Fibroblast of skin of right biceps (primary cell): ENCODE measurements around the gene USP47.

Source experiments
- DNase-seq: peaks from one replicate; pipeline ENCODE4 v3.0.0-alpha.2; 2013

The USP47 gene

DNA sequence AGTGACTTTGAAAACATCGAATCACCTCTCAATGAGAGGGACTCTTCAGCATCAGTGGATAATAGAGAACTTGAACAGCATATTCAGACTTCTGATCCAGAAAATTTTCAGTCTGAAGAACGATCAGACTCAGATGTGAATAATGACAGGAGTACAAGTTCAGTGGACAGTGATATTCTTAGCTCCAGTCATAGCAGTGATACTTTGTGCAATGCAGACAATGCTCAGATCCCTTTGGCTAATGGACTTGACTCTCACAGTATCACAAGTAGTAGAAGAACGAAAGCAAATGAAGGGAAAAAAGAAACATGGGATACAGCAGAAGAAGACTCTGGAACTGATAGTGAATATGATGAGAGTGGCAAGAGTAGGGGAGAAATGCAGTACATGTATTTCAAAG is 100.9 kb downstream of the USP47 start:
- DNase-seq, result no peak

DNA sequence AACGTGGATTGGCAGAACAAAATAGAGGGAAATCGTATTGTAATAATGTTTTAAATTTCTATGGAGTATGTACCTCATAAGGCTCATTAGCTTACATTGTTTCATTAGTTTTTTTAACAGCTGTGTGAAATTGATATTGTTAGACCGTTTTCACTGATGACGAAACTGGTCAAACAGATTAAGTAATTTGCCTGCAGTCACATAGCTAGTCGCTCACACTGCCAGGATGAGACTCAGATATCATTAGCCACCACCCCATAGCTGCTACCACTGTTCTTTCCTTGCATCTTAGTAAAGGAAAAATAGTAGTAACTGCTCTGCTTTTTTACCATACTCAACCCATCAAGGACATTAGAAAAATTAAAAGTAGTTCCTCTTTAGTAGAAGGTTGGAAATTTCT is 102.7 kb downstream of the USP47 start:
- DNase-seq, result no peak

DNA sequence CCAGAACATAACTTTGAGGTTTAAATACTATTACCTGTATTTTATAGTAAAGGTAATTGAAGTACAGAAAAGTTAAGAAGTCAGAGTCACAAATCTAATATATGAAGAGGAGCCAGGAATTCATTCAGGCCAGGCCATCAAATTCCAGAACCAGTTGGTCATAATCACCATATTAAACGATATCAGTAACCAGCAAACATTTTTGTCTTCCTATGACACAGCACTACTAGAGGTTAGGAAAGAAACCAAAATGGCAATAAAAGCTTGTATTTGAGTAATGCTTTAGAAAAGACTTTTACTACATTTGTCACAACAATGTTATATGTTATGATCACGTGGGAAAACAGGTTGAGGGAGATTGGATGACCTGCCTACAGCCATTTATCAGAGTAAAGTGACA is 104.4 kb downstream of the USP47 start:
- DNase-seq, result peak; percentile 74

DNA sequence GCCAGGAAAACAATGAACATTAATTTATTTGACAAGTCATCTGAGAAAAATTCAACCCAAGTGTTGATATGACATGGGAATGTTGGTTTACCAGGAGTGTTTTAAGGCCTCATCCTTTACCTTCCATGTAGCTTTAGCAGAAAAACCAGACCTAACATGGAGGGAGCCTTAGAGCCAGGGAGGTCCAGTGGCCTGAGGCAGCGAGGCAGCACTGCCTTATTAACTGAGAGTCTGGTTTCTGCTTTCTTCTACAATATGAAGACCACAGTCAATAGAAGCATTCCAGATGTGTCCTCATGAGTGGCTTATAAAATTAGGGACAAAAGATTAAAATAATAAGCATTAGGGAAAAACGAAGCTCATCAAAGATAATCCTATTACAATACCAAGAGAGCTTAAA is 105.1 kb downstream of the USP47 start:
- no peak for DNase-seq

DNA sequence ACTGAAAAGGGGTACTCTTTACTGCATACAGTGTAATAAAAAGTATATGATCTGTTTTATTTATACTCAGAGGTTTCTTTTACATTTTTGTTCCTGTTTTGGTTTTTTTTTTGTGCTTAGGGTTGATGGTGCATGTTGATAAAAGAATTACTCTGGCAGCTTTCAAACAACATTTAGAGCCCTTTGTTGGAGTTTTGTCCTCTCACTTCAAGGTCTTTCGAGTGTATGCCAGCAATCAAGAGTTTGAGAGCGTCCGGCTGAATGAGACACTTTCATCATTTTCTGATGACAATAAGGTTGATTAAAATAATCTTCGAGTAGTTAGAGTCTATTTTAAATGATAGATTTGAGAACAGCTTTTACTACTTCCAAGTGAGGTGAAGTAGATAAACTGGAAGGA is 106.1 kb downstream of the USP47 start:
- no peak for DNase-seq

DNA sequence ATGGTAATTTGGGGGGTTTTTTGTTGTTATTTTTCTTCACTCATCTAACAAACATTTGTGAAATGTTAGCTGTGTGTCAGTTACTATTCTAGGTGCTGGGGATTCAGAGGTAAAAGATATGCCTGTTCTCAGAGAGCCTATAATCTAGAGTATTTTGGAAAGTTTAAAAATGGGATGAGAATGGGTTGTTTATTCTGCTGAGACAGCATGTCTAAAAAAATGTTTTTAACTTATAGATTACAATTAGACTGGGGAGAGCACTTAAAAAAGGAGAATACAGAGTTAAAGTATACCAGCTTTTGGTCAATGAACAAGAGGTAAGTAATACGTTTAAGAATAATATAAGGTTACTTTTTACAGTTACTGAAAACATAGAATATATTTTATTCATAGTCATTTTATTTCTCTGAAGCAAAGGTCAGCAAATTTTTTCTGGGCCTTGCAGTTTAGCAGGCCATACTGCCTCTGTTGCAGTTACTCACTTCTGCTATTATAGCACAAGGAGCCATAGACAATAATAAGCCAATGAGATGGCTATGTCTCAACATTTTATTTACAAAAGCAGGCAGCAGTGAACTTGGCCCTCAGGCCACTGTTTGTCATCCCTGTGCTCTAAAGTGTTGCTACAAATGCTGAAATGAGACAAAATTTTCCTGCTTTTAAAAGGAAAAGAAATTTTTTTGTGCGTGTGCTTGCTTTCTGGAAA is 106.6 kb downstream of the USP47 start:
- DNase-seq, result no peak

DNA sequence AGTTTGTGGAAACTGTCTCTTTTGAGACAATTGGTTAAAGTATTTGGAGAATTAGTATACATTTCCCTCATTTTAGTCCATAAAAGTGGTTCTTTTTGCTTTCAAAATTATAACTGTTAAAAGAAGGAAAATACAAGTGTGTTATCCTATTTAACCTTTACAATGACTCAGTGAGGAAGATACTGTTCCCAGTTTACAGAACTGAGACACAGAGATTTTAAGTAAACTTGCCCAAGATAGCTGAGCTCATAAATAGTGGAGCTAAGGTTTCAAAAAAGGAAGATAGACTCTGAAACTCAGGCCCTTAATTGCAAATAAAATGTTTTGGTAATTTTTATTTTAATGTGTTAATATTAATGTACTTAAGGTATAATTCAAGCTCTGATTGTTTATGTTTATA is 107.7 kb downstream of the USP47 start:
- DNase-seq, result no peak

DNA sequence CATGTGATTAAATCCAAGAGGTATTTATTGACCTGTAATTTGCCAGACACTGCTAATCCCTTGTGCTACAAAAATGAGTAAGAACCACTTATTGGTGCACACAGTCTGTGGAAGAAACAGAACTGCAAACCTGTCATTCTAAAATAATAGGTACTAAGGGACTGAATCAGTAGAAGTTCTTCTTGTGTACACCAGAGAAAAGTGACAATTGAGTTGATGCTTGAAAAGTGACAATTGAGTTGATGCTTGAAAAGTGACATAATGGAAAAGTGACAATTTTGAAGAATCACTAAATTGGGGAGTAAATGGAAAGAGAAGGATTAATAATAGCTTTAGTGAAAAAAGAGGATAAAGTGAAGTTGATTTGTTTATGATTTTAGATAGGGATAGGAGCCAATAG is 110.3 kb downstream of the USP47 start:
- DNase-seq, result no peak

DNA sequence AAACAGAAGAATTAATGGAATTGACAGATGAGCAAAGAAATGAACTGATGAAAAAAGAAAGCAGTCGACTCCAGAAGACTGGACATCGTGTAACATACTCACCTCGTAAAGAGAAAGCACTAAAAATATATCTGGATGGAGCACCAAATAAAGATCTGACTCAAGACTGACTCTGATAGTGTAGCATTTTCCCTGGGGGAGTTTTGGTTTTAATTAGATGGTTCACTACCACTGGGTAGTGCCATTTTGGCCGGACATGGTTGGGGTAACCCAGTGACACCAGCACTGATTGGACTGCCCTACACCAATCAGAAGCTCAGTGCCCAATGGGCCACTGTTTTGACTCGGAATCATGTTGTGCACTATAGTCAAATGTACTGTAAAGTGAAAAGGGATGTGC is 114.2 kb downstream of the USP47 start:
- DNase-seq, result no peak

DNA sequence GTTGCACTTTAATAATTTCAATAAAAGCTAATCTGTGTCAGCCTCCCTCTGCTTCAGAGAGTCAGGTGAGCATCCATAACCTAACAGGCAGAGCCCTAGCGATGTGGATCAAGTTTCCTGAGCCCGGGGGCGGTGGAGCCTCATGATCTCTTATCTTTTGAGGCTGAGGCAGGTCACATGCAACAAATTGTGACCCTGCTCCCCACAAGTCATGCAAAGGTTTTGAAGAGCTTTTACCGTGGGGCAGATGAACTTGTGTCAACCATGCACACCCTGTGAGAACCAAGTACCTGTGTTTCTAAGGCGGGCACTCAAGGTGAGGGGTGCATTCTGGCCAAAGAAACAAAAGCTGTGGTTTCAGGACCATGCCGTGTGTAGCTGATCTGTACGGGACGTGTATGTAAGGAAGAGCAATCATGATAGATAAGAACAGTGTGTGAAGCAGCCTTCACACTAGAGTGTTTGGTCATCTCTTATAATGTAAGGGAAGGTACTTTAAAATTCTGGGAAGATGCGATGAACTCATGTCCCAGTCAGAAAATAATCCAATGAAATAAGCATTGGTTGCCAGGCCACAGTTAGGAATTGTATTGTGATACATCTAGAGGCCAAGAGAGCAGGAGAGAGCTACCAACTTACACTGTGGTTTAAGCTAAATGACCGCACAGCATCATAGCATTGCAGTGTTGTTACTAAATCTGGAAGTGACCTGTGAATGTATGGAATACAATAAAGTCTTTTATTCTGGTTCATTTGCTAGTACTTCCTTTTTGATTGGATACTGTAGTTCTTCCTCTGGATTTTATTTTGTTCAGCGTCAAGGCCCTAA is 116.8 kb downstream of the USP47 start:
- DNase-seq, result no peak

DNA sequence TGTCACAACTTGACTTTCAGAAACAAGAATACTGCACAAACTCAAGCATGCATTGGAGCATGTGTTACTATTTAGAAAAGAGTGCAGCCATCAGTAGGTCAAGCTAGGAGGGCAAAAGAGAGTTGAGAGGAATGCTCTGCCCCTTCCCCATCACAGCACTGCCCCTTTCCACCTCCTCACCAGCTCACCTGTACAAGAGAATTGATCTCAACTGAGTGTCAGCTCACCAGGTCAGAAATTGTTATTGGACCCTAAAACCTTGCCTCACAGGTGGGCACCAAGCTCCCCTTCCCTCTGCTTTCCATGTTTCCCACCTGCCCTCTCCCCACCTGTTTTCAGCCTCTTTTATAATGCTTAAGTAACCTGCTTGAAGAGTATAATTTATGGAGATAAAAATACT is 117.8 kb downstream of the USP47 start:
- no peak for DNase-seq

DNA sequence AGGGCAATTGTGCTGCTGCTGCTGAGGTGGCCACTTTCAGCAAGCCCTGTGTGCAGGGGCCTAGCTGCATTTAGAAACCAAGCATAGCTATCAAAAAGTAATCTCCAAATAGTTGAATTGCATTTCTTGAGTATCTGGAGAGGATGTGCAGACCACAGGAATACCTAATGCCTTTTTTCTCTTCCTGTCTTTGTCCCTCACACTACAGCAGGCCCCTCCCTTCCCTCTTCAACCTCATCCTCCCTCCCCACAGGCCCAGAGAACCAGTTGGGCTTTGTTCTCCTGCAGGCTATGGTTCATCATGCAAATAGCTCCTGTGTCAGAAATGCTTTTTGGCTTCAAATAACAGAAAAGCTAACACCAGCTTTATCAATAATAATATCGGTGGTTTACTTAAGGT is 118.9 kb downstream of the USP47 start:
- peak; percentile 41 for DNase-seq

DNA sequence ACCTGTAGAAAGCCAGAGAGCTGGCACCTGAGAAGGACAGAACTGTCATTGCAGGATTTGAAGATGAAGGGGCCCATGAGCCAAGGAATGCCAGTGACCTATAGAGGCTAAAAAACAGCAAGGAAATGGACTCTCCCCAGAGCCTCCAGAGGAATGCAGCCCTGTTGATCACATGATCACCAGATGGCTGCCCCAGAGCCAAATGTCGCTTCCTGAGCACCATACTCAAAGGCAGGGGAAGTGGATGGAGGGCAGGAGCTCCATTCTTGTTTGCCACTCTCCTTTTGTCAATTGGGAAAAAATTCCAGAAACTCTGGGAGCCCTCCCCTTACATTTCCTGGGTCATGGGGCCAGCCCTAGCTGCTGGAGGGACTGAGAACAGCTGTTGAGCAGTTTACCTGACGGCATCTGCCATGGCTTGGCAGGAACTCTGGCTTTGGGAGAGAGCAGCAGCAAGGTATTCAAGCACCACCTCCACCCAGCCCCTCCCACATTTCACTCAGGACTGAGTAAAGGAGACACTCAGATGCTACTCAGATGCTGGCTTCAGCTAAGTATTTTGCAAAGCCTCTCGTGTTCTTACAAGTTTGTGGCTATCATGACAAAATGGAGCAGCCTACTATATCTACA is 119.7 kb downstream of the USP47 start:
- no peak for DNase-seq

DNA sequence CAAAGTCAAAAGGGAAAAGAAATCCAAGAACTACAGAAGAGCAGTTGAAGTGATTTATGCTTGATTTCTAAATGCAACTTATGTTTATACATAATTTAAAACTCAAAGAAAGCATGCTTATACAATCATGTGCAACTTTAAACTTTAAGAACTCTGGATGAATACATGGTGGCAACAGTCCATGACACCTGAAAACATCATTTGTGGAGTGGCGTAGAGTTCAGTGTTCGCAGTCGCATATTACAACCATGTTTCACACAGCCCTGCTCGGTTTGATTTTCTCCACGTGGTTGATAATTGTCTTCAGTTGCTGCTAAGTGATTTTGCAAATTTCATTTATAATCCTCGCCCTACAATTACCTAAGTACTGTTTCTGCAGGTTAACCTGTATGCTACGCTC is 121.3 kb downstream of the USP47 start:
- DNase-seq, result no peak

DNA sequence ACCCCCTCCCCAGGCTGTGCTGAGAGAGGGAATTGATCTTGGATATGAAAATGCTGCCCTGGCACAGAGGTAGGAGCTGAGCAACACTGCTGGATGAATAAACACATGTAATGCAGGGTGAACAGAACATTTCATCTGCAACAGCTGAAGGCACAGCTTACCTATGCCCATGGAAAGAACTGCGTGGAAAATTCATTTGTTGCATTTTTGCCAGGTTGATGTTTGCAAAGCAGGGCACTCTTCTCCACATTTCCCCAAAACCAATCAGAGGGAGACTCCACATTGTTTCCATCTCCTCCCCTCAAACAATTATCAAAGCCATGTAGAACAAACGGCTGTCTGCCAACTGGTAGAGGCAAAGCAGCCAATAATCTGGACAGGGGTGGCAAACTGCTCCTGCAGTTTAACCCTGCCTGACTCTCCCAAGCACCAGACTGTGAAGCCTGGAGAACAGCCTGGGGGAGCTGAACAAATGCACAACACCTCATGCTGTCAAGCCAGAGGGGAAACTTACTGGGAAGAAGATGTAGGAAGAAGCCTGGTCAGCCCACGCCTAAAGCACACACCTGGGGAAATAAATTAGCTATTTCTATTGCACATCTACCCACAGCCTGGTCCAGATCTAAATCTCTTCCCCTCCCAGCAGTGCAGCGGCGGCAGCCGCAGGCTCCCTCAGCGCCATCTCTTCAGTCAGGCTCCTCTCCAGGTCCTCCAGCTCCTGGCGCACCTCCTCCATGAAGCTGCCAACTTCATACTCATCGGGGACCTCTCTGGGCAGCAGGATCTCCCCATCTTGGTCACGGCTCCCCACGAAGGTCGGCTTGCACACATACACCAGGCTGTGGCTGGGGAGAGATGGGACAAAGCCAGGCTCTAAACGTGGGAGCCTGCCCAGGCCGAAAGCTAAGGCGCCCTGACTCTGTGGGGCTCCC is 122.3 kb downstream of the USP47 start:
- no peak for DNase-seq

DNA sequence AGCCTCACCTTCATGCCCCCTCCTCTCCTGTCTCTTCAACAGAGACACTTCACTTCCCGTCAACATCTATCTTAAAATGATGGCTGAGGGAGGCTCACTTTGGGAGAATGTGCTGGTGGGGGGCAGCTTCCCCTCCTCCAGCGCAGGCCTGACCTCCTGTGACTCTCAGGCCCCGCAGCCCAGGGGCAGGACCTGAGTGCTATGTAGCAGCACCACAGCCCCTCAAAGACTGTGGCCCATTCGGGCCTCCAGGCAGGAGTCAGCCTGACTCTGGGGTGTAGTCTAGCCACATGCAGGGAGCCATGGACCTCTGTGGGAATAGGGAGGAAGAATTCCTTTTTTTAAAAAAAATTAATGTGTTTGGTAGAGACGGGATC is 123.0 kb downstream of the USP47 start:
- DNase-seq, result no peak

DNA sequence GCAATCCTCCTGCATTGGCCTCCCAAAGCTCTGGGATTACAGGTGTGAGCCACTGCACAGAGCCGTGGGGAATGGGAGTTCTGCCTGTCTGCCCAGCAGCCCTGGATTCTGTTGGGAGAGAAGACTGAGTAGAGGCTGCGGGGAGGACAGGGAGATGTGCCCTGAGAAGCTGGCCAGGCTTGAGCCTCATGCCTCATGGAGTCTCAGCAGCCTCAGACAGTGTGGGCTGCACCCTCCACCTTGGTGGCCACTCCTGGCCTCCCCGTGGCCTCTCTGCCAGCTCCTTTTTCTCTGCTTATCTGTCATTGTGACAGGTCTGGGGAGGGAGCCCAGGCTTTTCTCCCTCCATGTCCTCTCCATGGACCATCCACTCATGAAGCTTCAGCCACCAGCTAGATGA is 123.4 kb downstream of the USP47 start:
- DNase-seq, result no peak

DNA sequence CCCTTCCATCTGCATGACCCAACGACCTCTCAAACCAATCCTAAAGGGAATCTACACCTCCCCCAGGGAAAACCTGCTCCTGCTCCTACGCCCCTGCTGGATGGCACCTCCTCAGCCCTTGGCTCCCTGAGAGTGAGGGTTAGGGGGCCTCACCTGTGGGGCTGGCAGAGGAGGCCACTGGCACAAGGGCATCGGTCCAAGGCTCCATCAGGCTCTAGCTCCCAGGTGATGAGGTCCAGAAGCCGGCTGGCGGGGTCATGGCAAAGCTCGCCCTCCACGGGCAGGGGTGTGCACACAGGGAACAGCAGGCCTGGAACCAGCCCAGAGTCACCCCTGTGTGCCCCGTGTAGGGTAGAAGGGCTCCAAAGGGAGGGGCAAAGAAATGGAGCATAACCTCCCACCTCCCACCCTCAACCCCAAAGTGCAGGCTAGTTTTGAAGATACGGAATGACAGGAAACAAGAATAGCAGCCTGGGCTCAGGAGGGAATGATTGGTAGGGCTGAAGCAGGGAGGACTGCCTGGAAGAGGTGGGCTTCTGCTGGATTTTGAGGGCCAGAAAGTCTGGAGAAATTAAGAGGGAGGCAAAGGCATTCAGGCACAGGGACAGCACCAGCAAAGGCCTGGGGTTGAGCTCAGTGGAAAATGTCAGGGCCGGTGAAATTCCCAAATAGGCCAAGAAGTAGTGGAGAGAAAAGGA is 124.0 kb downstream of the USP47 start:
- no peak for DNase-seq

DNA sequence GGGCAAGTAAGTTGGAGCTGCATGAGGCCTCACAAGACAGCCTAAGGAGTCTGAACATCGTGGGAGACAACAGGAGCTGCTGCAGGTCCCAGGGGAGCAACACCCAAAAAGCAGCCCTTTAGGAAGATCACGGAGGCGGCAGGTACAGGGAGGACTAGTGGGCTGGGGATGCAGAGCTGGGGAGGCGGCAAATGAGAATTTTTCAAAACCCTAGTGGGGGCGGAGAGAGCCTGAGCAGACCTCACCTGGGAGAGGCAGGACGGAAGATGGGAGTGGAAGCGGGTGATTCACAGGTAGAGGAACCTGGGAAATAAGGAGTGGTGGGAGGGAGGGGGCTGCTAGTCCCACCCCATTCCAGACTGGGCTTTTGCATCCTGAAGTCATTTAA is 124.6 kb downstream of the USP47 start:
- DNase-seq, result no peak

DNA sequence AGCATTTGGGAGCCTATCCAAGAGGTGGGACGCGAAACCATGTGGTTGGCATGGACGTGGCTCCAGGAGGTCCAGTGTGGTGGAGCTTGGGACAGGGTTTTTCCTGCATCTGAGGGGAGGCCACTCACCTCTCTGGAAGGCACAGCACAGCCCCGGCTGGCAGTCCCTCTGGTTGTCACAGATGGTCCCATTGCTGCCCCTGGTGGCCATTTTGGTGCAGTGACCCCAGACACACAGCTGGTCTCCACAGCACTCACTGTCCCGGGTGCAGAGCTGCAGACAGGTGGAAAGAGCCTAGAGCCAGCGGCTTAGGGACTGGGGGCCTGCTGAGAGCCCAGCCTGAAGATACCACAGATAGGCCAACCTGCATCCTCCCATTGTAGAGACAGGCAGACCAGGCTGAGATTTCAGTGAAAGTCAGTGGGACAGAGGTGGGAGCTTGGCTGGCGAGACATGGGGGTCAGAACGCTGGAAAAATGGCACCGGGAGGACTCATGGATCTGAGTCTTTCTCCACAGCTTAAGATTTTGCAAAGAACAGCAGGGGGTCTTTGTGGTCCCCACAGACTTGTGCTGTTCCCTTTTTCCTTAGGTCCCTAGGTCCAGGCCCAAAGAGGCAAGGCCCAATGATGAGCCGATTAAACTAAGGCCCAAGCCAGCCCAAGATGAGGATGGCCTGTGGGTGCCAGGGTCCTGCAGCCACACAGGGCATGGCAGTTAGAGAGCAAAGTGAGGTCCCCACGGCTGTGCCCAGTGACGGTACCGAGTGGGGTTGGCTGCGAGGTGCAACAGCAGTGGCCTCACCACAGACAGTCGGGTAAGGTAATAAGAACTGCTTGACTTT is 125.3 kb downstream of the USP47 start:
- DNase-seq, result peak; percentile 56
